Measurements from ENCODE around the gene ACOD1.
"Not testable (repeated sequence)": the region's sequence is repeated elsewhere in the genome, so short reads cannot be mapped to it uniquely, and the experiment has no call there.

Gene ACOD1

GRCh38 chr13:76953968-76954367, 5.7 kb downstream of the ACOD1 start:
- DNase-seq (ENCODE audit: low read depth), result no peak

GRCh38 chr13:76954538-76954937, 6.2 kb downstream of the ACOD1 start:
- no peak for DNase-seq (ENCODE audit: low read depth)

- DNase-seq (ENCODE audit: low read depth), result no peak
These were observed 6.9 kb downstream of the ACOD1 start for GRCh38 chr13:76955193-76955592.

- no peak for DNase-seq (ENCODE audit: low read depth)
These were observed 7.3 kb downstream of the ACOD1 start for GRCh38 chr13:76955661-76956060.

- no peak for DNase-seq (ENCODE audit: low read depth)
These were observed 10.6 kb downstream of the ACOD1 start for GRCh38 chr13:76958841-76959432.

GRCh38 chr13:76959734-76960133, 11.4 kb downstream of the ACOD1 start:
- DNase-seq (ENCODE audit: low read depth), result not testable (repeated sequence)

GRCh38 chr13:76965759-76966421, 17.6 kb downstream of the ACOD1 start:
- DNase-seq (ENCODE audit: low read depth), result no peak

GRCh38 chr13:76967031-76967430, 18.7 kb downstream of the ACOD1 start:
- no peak for DNase-seq (ENCODE audit: low read depth)

GRCh38 chr13:76968041-76968440, 19.7 kb downstream of the ACOD1 start:
- DNase-seq (ENCODE audit: low read depth), result no peak

GRCh38 chr13:76969488-76970365, 21.4 kb downstream of the ACOD1 start:
- DNase-seq (ENCODE audit: low read depth), result no peak

GRCh38 chr13:76971215-76971614, 22.9 kb downstream of the ACOD1 start:
- DNase-seq (ENCODE audit: low read depth), result no peak

GRCh38 chr13:76971851-76972829, 23.8 kb downstream of the ACOD1 start:
- no peak for DNase-seq (ENCODE audit: low read depth)

- DNase-seq (ENCODE audit: low read depth), result no peak
These were observed 25.8 kb downstream of the ACOD1 start for GRCh38 chr13:76973920-76974617.

GRCh38 chr13:76974618-76974975, 26.3 kb downstream of the ACOD1 start:
- no peak for DNase-seq (ENCODE audit: low read depth)

- no peak for DNase-seq (ENCODE audit: low read depth)
These were observed 27.6 kb downstream of the ACOD1 start for GRCh38 chr13:76975863-76976262.

- DNase-seq (ENCODE audit: low read depth), result no peak
These were observed 28.2 kb downstream of the ACOD1 start for GRCh38 chr13:76976490-76976889.

- DNase-seq (ENCODE audit: low read depth), result no peak
These were observed 28.6 kb downstream of the ACOD1 start for GRCh38 chr13:76976929-76977328.

GRCh38 chr13:76980075-76980718, 31.9 kb downstream of the ACOD1 start:
- DNase-seq (ENCODE audit: low read depth), result no peak

GRCh38 chr13:76982061-76982460, 33.8 kb downstream of the ACOD1 start:
- DNase-seq (ENCODE audit: low read depth), result no peak

GRCh38 chr13:76983676-76984075, 35.4 kb downstream of the ACOD1 start:
- no peak for DNase-seq (ENCODE audit: low read depth)

GRCh38 chr13:76991432-76991795, 43.1 kb downstream of the ACOD1 start:
- no peak for DNase-seq (ENCODE audit: low read depth)

Measured in non-pigmented ciliary epithelial cell (primary cell).